GM12878 (cell line): ENCODE data around the gene DCAF12. TPM values are rescaled to one million over a fixed set of nuclear protein-coding genes. Genes with fewer than 3 reads are reported as not detected.

Source experiments
- ATAC-seq: fragments of 200-7000 bp; cut with Tn5 transposase; 3 replicates; pipeline ENCODE4 v1.9.1; 2020; ENCODE audit warnings: mild to moderate bottlenecking, moderate library complexity
- BruUV-seq: library from RNA; stranded (reverse); fragments of 400-500 nt; replicated peaks from 2 replicates; lab custom pipeline; 2021; lab: Mats Ljungman, UMichigan
- CTCF ChIA-PET: fragments of 300-600 bp; sonication (Branson Sonifier 250); formaldehyde crosslinking; extraction: SDS; loops from one replicate; lab custom pipeline; 2021; ENCODE audit warnings: inconsistent platforms; lab: Yijun Ruan, JAX
- POLR2A ChIA-PET: fragments of 350-600 bp; formaldehyde crosslinking; extraction: SDS; loops from one replicate; lab custom pipeline; 2021; ENCODE audit warnings: inconsistent platforms; lab: Charles Lee
- RAD21 ChIA-PET: fragments of 300-600 bp; sonication (Branson Sonifier 250); formaldehyde crosslinking; loops from one replicate; lab custom pipeline; 2023; ENCODE audit warnings: antibody characterized with exemption; ENCODE audit not compliant: unreplicated experiment; lab: Charles Lee
- SMC1A ChIA-PET: fragments of 300-600 bp; sonication (Branson Sonifier 250); formaldehyde crosslinking; loops from one replicate; lab custom pipeline; 2023; ENCODE audit not compliant: unreplicated experiment, uncharacterized antibody; lab: Charles Lee
- DNase-seq: peaks from one replicate; pipeline ENCODE4 v3.0.0-alpha.2; 2011; ENCODE audit warnings: low read depth, low spot score
- FAIRE-seq: peaks from 3 replicates; lab custom pipeline; 2011; peaks lifted over from hg19 to GRCh38; lab: Jason Lieb, UNC
- H2AFZ ChIP-seq: 2 replicates; pipeline ENCODE4 v1.6.0; 2011; ENCODE audit warnings: low read depth, low read length, control low read depth; ENCODE audit not compliant: control insufficient read depth
- H3K27ac ChIP-seq: 2 replicates; pipeline ENCODE4 v1.5.1; 2011; ENCODE audit warnings: control low read depth; ENCODE audit not compliant: control insufficient read depth, insufficient read depth
- H3K27me3 ChIP-seq, 2 experiments: replicated peaks in 1 of 2; 2 replicates each; pipeline versions ENCODE4 v1.6.0 to v1.6.1; 2011; ENCODE audit warnings: low read length in 1 of 2; ENCODE audit not compliant: control insufficient read depth in 2 of 2, insufficient read depth in 2 of 2
- H3K36me3 ChIP-seq, 2 experiments: 2 replicates each; pipeline ENCODE4 v1.5.1; 2011; ENCODE audit warnings: low read length in 1 of 2; ENCODE audit not compliant: control insufficient read depth in 2 of 2, insufficient read depth in 2 of 2
- H3K4me1 ChIP-seq: 2 replicates; pipeline ENCODE4 v1.6.1; 2011; ENCODE audit warnings: mild to moderate bottlenecking, low read length, moderate library complexity, mixed read lengths; ENCODE audit not compliant: control insufficient read depth, insufficient read depth
- H3K4me2 ChIP-seq: 2 replicates; pipeline ENCODE4 v1.6.0; 2011; ENCODE audit warnings: control low read depth; ENCODE audit not compliant: control insufficient read depth, insufficient read depth
- H3K4me3 ChIP-seq: fragments of 200-600 bp; sonication (generic); 2 replicates; pipeline ENCODE4 v1.5.1; 2016
- H3K79me2 ChIP-seq: 2 replicates; pipeline ENCODE4 v1.6.0; 2011; ENCODE audit warnings: low read length; ENCODE audit not compliant: control insufficient read depth, insufficient read depth
- H3K9ac ChIP-seq: 2 replicates; pipeline ENCODE4 v1.8.0; 2011; ENCODE audit warnings: low read length, control low read depth, mixed read lengths; ENCODE audit not compliant: control insufficient read depth, insufficient read depth
- H3K9me3 ChIP-seq: replicated peaks from 3 replicates; pipeline ENCODE4 v1.5.1; 2011; ENCODE audit warnings: mild to moderate bottlenecking, low read length; ENCODE audit not compliant: control insufficient read depth, insufficient read depth
- H4K20me1 ChIP-seq: 2 replicates; pipeline ENCODE4 v1.6.0; 2011; ENCODE audit not compliant: control insufficient read depth, insufficient read depth
- CEBPB ChIP-seq, 2 experiments: fragments of 150-350 bp in 1 of 2; IDR thresholded peaks; 2 replicates each; pipeline ENCODE4 v1.6.1; 2012 to 2014; ENCODE audit warnings: low read depth in 2 of 2, low read length in 2 of 2, borderline replicate concordance in 1 of 2, inconsistent platforms in 1 of 2
- CHD4 ChIP-seq: fragments of 200-600 bp; sonication (generic); IDR thresholded peaks from 2 replicates; pipeline ENCODE4 v1.6.1; 2016; ENCODE audit warnings: mild to moderate bottlenecking
- GABPA ChIP-seq: IDR thresholded peaks from 2 replicates; pipeline ENCODE4 v1.6.1; 2014; ENCODE audit warnings: antibody characterized with exemption, low read depth, mild to moderate bottlenecking, inconsistent platforms
- GATAD2B ChIP-seq: fragments of 450-650 bp; conservative IDR thresholded peaks from 2 replicates; pipeline ENCODE4 v1.6.1; 2017; ENCODE audit warnings: low read depth, mild to moderate bottlenecking, moderate library complexity
- MEF2B ChIP-seq: fragments of 450-650 bp; IDR thresholded peaks from 2 replicates; pipeline ENCODE4 v1.6.1; 2018; ENCODE audit warnings: mild to moderate bottlenecking, moderate library complexity; ENCODE audit not compliant: partially characterized antibody, poor library complexity, severe bottlenecking
- NBN ChIP-seq: fragments of 450-650 bp; IDR thresholded peaks from 2 replicates; pipeline ENCODE4 v1.6.1; 2016
- POLR2AphosphoS5 ChIP-seq: IDR thresholded peaks from 2 replicates; pipeline ENCODE4 v1.6.1; 2011; ENCODE audit warnings: mild to moderate bottlenecking, low read length, inconsistent platforms
- TBL1XR1 ChIP-seq: IDR thresholded peaks from 2 replicates; pipeline ENCODE4 v1.6.1; 2012; ENCODE audit warnings: low read depth, low read length, improper control_type of control experiment
- WRNIP1 ChIP-seq: IDR thresholded peaks from 2 replicates; pipeline ENCODE4 v1.6.1; 2011; ENCODE audit warnings: low read depth, low read length, improper control_type of control experiment, borderline replicate concordance
- ZNF207 ChIP-seq: fragments of 450-650 bp; IDR thresholded peaks from 2 replicates; pipeline ENCODE4 v1.6.1; 2014; ENCODE audit warnings: antibody characterized with exemption, mild to moderate bottlenecking, borderline replicate concordance
- WGBS: methylation state at CpG from one replicate; pipeline ENCODE4 v1.1.6; 2016; ENCODE audit warnings: low lambda C conversion rate; ENCODE audit not compliant: insufficient replicate concordance, insufficient coverage; ENCODE audit errors: missing lambda C conversion rate; 5-methylcytosine and 5-hydroxymethylcytosine counted together
- in situ Hi-C: fragments of 300-500 bp; cut with MboI; formaldehyde crosslinking; loops from 9 replicates; pipeline ENCODE4 v1.14.3; 2018; ENCODE audit warnings: mixed read lengths
- intact Hi-C: fragments of 100-400 bp; cut with micrococcal nuclease; formaldehyde crosslinking; loops from one replicate; pipeline ENCODE4 v1.14.2; 2022; ENCODE audit not compliant: unreplicated experiment
- polyA plus RNA-seq, 11 experiments: library from polyadenylated mRNA; depleted of rRNA in 4 of 11; unstranded in 6 of 11; stranded (reverse) in 5 of 11; fragments of >200 nt; fragmentation: Nextera tagmentation in 4 of 11; fragmentation: Illumina TruSeq in 1 of 11; extraction: Ambion mirVana in 4 of 11; extraction: Trizol in 1 of 11; gene quantifications; 1 replicate in 1 of 11; 2 replicates in 10 of 11; pipeline versions ENCODE4 v1.2.1 to v1.2.3, GENCODE V29; 2011 to 2016; ENCODE audit warnings: inconsistent platforms in 2 of 11, missing spikeins in 2 of 11, low read depth in 1 of 11
- total RNA-seq, 4 experiments: library from RNA; depleted of rRNA in 3 of 4; stranded (reverse); fragments of >200 nt in 3 of 4; fragmentation: Illumina TruSeq in 1 of 4; extraction: Trizol in 1 of 4; gene quantifications; 2 replicates each; pipeline versions ENCODE4 v1.2.1 to v1.2.3, GENCODE V29; 2013 to 2021

DCAF12 gene
- total and polyA plus RNA-seq, 10 of the 15 experiments (the other 5 are each of a cell fraction or from before 2014, with no cell fraction given): 11.7 to 57.6 (median 34.6) TPM

GRCh38 chr9:34102796-34103195, 23.7 kb downstream of the DCAF12 start:
- Histone ChIP-seq H3K27me3 (no peaks in the 10 kb centered on the region), H4K20me1 (no peaks in the 10 kb centered on the region), H3K27ac (no peak overlapping the region), H3K79me2 (no peaks in the 10 kb centered on the region), H3K36me3 (peaks cover 18 to 26% of the 10 kb centered on the region in 2 experiments), H3K9me3 (no peaks in the 10 kb centered on the region), H3K9ac (no peak overlapping the region), H2AFZ (no peak overlapping the region), H3K4me3 (no peak overlapping the region), H3K4me1 (peaks cover 6% of the 10 kb centered on the region), H3K4me2 (no peak overlapping the region)
- ChIA-PET POLR2A (interaction anchor here (0.5 kb wide), 1 partner anchor 80 kb away, joined by 3 read pairs; no protein-coding TSS in a partner anchor), CTCF (no interaction called here), SMC1A (no interaction called here), RAD21 (no interaction called here)
- intact Hi-C loops: no loop called here
- WGBS: over 99% methylated on average over 9 of the region's 11 CpGs
- in situ Hi-C loops: loop anchor here (5.0 kb wide), 1 partner anchor 50 kb away; no protein-coding TSS in a partner anchor
- TF ChIP-seq GABPA: no peak
- no peak for TF ChIP-seq WRNIP1
- TF ChIP-seq ZNF207: no peak
- TF ChIP-seq GATAD2B: no peak
- TF ChIP-seq CEBPB (IDR thresholded peaks at IDR 0.05; ENCODE audit: borderline replicate concordance in 1 of 2, low read depth in 2 of 2, low read length in 2 of 2): no peak
- no peak for TF ChIP-seq CHD4
- no peak for TF ChIP-seq MEF2B
- no peak for TF ChIP-seq POLR2AphosphoS5
- no peak for TF ChIP-seq NBN
- no peak for TF ChIP-seq TBL1XR1
- ATAC-seq (no peak), FAIRE-seq (no peak), DNase-seq (no peak)
- BruUV-seq: no TSS peak
